RWPE2 (cell line): ENCODE data around the gene ENAH.

ENCODE experiments used
- ATAC-seq: fragments of 200-7000 bp; cut with Tn5 transposase; 3 replicates; pipeline ENCODE4 v1.9.1; 2021; ENCODE audit warnings: low read depth
- DNase-seq: peaks from one replicate; pipeline ENCODE4 v3.0.0-alpha.2; 2020; ENCODE audit warnings: low spot score
- H3K27ac ChIP-seq: fragments of 450-650 bp; 2 replicates; pipeline ENCODE4 v1.5.1; 2017; ENCODE audit warnings: mild to moderate bottlenecking; ENCODE audit not compliant: poor library complexity, severe bottlenecking
- H3K27me3 ChIP-seq: fragments of 250-450 bp; sonication (Bioruptor Pico); 2 replicates; pipeline ENCODE4 v1.5.1; 2021; ENCODE audit warnings: mild to moderate bottlenecking, moderate library complexity; ENCODE audit not compliant: insufficient read depth, poor library complexity, severe bottlenecking
- H3K36me3 ChIP-seq: fragments of 250-450 bp; sonication (Bioruptor Pico); 2 replicates; pipeline ENCODE4 v1.5.1; 2020; ENCODE audit warnings: low read depth, mild to moderate bottlenecking, moderate library complexity
- H3K4me1 ChIP-seq: fragments of 250-450 bp; sonication (Bioruptor Pico); 2 replicates; pipeline ENCODE4 v1.5.1; 2021; ENCODE audit warnings: mild to moderate bottlenecking, moderate library complexity; ENCODE audit not compliant: insufficient read depth, poor library complexity, severe bottlenecking
- H3K4me3 ChIP-seq: fragments of 250-450 bp; sonication (Bioruptor Pico); 2 replicates; pipeline ENCODE4 v1.5.1; 2021; ENCODE audit warnings: mild to moderate bottlenecking, moderate library complexity; ENCODE audit not compliant: severe bottlenecking
- H3K9me3 ChIP-seq: fragments of 250-450 bp; sonication (Bioruptor Pico); 2 replicates; pipeline ENCODE4 v1.5.1; 2021; ENCODE audit warnings: mild to moderate bottlenecking, moderate library complexity; ENCODE audit not compliant: severe bottlenecking
- TF ChIP-seq, protein P1 (sequence below): fragments of 450-650 bp; IDR thresholded peaks from one replicate; pipeline ENCODE4 v1.5.1; 2017; ENCODE audit warnings: mild to moderate bottlenecking, moderate library complexity; ENCODE audit not compliant: poor library complexity, severe bottlenecking

ENAH gene

DNA sequence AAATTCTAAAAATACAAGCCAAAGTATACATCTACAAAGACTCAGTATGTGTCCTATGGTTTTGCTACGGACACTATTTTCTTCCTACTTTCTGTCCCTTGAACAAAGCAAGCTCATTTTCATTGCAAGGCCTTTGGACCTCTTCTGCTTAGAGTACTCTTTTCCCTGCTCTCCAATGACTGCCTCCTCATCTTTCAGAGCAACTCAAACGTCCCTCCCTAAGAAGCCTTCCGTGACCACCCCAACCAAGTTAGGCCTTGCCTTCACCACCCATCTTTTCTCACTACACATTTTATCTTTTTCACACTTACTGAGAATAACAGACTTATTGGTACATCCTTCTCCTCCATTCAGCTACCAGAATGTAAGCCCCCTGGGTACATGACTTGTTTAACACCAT lies 39.9 kb downstream of the ENAH start:
- ATAC-seq (no peak), DNase-seq (no peak)
- Histone ChIP-seq H3K36me3 (no peaks in the 10 kb centered on the region), H3K4me1 (peaks cover 3% of the 10 kb centered on the region), H3K4me3 (no peak overlapping the region), H3K9me3 (no peaks in the 10 kb centered on the region), H3K27ac (no peak overlapping the region), H3K27me3 (no peaks in the 10 kb centered on the region)
- TF ChIP-seq, protein P1, sequence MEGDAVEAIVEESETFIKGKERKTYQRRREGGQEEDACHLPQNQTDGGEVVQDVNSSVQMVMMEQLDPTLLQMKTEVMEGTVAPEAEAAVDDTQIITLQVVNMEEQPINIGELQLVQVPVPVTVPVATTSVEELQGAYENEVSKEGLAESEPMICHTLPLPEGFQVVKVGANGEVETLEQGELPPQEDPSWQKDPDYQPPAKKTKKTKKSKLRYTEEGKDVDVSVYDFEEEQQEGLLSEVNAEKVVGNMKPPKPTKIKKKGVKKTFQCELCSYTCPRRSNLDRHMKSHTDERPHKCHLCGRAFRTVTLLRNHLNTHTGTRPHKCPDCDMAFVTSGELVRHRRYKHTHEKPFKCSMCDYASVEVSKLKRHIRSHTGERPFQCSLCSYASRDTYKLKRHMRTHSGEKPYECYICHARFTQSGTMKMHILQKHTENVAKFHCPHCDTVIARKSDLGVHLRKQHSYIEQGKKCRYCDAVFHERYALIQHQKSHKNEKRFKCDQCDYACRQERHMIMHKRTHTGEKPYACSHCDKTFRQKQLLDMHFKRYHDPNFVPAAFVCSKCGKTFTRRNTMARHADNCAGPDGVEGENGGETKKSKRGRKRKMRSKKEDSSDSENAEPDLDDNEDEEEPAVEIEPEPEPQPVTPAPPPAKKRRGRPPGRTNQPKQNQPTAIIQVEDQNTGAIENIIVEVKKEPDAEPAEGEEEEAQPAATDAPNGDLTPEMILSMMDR = no peak

DNA sequence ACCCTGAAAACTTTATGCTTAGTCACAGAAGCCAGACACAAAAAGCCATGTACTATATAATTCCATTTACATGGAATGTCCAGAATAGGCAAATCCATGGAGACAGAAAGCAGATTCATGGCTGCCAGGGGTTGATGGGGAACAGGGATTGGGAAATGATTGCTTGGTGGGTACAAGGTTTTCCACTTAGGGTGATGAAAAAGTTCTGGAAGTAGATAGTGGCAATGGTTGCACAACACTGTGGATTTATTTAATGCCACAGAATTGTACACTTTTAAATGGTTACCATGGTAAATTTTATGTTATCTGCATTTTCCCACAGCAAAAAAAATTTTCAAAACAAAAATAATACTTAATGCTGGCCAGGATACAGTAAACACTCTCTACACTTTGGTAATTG lies 40.6 kb downstream of the ENAH start:
- no peak for DNase-seq
- TF ChIP-seq, protein P1 = no peak
- ATAC-seq = no peak
- Histone ChIP-seq H3K4me1 (peaks cover 3% of the 10 kb centered on the region), H3K27me3 (no peaks in the 10 kb centered on the region), H3K36me3 (no peaks in the 10 kb centered on the region), H3K4me3 (no peak overlapping the region), H3K9me3 (no peaks in the 10 kb centered on the region), H3K27ac (no peak overlapping the region)

DNA sequence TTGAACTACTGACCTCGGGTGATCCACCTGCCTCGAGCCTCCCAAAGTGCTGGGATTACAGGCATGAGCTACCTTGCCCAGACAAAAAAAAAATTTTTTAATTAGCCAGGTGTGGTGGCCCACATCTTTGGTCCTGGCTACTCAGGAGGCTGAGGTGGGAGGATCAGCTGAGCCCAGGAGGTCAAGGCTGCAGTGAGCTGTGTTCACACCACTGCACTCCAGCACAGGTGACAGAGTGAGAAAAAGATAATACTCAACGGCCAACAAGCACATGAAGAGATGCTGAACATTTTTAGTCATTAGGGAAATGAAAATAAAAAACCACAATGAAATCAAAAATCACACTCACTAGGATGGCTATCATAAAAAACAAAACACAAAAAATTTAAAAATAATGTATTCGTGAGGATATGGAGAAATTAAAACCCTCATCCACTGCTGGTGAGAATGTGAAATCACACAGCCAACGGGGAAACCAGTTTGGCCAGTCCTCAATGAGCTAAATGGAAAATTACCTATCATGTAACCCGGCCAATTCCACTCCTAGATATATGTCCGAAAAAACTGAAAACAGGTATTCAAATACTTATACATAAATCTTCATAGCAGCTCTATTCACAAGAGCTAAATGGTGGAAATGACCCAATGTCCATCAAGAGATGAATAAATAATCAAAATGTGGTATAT lies 41.2 kb downstream of the ENAH start:
- Histone ChIP-seq H3K4me1 (peaks cover 3% of the 10 kb centered on the region), H3K4me3 (no peak overlapping the region), H3K27me3 (no peaks in the 10 kb centered on the region), H3K9me3 (no peaks in the 10 kb centered on the region), H3K36me3 (no peaks in the 10 kb centered on the region), H3K27ac (no peak overlapping the region)
- TF ChIP-seq, protein P1 = no peak
- ATAC-seq = no peak
- no peak for DNase-seq

DNA sequence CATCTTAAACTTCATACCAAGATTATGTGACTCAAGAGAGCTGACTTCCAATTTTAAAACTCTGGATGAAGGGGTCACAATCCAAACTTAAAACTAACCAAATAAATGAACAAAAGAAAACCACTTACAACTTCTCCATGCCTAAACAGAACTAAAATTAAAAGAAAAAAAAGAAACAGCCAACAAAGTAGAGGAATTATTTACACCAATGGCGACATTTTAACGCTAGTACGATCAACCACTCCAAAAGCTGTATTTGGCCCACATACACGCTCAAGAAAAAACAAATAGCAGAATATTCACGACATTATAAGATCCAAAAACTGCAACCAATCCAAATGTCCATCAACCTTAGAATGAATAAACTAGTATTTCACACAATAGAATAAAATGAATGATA lies 42.4 kb downstream of the ENAH start:
- H3K27me3 ChIP-seq = no peaks in the 10 kb centered on the region
- H3K4me1 ChIP-seq = peaks cover 3% of the 10 kb centered on the region
- H3K36me3 ChIP-seq = no peaks in the 10 kb centered on the region
- no peaks in the 10 kb centered on the region for H3K9me3 ChIP-seq
- DNase-seq (no peak), ATAC-seq (no peak)
- TF ChIP-seq, protein P1 = no peak
- no peak overlapping the region for H3K4me3 ChIP-seq
- H3K27ac ChIP-seq = no peak overlapping the region

DNA sequence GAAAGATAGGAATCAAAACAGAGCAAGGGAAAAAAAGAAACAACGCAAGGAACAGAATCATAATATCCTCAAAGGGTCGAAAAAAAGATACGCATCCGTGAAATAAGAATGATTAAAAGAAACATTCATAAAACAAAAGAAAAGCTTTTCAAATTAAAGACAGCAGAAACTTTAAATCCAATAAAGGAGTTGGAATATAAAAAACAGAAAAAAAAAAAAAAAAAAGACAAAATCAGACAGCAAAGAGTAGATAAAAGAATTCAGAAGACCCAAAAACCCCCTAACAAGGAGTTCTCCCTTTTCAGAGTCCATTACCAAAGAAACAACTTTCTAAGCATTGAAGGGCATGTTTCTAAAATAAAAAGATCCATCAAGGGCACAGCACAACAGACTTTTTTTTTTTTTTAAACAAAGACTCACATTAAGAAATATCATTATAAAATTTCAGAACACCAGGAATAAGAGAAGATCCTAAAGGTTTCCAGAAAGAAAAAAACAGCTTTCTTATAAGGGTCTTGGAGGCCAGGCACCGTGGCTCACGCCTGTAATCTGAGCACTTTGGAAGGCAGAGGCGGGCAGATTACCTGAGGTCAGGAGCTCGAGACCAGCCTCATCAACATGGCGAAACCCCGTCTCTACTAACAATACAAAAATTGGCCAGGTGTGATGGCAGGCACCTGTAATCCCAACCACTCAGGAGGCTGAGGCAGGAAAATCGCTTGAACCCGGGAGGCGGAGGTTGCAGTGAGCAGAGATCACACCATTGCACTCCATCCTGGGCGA lies 44.7 kb downstream of the ENAH start:
- no peak for DNase-seq
- peaks cover 12% of the 10 kb centered on the region for H3K4me1 ChIP-seq
- H3K9me3 ChIP-seq = no peaks in the 10 kb centered on the region
- H3K27ac ChIP-seq = no peak overlapping the region
- TF ChIP-seq, protein P1 = no peak
- H3K27me3 ChIP-seq = no peaks in the 10 kb centered on the region
- H3K36me3 ChIP-seq = no peaks in the 10 kb centered on the region
- no peak for ATAC-seq
- H3K4me3 ChIP-seq = no peak overlapping the region
